ENCODE measurements around the gene PLEKHA7. TPM values are rescaled to one million over a fixed set of nuclear protein-coding genes. Genes with fewer than 3 reads are reported as not detected.

The PLEKHA7 gene
- total and polyA plus RNA-seq, 4 donors: 13.3 to 31.8 (median 21.5) TPM

DNA sequence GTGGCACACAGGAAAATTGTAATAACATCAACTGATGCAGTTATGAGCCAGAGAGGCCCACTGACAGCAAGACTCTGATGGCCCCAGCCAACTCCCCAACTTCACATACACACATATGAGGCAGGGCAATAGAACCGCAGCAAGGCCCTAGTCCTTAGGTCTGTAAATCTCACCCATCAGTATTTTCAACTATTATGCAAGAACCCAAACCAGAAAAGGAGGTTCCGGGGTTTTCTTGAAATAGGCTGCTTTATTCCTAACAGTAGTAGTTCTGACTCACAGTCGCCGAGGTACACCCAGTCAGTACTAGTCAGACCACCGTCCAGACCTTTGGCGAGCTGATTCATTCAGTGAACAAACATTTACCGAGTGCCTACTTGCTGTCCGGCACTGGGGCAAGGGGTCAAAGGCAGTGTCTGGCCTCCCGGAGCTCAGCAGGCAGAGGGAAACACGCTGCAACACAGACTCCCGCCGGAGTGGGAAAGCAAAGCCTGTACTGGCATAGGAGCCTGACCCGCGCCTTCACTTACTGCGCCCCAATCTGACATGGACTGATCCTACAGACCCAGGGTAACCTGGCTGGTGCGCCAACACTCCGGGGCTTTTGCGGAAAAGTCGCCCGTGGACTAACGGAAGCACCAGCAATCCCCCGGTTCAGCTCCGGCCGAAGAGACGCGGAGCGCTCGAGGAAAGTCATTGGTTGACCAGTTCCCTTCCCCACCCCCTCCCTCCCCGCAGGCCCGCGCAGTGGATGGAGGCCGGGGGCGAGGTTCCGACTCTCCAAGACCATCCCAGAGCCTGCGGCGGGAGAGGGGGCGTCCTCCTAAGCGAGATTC lies 1.3 kb downstream of the PLEKHA7 start:
- Histone ChIP-seq H3K27me3 (ENCODE audit: control insufficient read depth in 3 of 3, insufficient read depth in 3 of 3, low read length in 2 of 3) (peaks cover 0 to 36% (median 32%) of the 10 kb centered on the region in 3 donors), H3K36me3 (ENCODE audit: control insufficient read depth in 4 of 4, insufficient read depth in 4 of 4, low read length in 4 of 4) (no peaks in the 10 kb centered on the region), H3K27ac (ENCODE audit: low read depth in 1 of 2, low read length in 1 of 2) (peak overlapping the region in 1 of 2 donors; percentile 83), H3K4me1 (ENCODE audit: control insufficient read depth in 5 of 5, insufficient read depth in 5 of 5, low read length in 5 of 5) (peaks cover 0 to 8% (median 2%) of the 10 kb centered on the region in 5 donors), H3K9me3 (ENCODE audit: control insufficient read depth in 4 of 4, insufficient read depth in 3 of 4, low read length in 3 of 4) (no peaks in the 10 kb centered on the region), H3K9ac (ENCODE audit: insufficient read depth in 1 of 2, low read length in 2 of 2) (no peak overlapping the region), H3K4me3 (peak overlapping the region; percentile 67)
- WGBS, 2 donors: 20 to 27% methylated on average over 36 to 38 of the region's 38 CpGs
- TF ChIP-seq, protein P1, sequence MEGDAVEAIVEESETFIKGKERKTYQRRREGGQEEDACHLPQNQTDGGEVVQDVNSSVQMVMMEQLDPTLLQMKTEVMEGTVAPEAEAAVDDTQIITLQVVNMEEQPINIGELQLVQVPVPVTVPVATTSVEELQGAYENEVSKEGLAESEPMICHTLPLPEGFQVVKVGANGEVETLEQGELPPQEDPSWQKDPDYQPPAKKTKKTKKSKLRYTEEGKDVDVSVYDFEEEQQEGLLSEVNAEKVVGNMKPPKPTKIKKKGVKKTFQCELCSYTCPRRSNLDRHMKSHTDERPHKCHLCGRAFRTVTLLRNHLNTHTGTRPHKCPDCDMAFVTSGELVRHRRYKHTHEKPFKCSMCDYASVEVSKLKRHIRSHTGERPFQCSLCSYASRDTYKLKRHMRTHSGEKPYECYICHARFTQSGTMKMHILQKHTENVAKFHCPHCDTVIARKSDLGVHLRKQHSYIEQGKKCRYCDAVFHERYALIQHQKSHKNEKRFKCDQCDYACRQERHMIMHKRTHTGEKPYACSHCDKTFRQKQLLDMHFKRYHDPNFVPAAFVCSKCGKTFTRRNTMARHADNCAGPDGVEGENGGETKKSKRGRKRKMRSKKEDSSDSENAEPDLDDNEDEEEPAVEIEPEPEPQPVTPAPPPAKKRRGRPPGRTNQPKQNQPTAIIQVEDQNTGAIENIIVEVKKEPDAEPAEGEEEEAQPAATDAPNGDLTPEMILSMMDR (IDR thresholded peaks at IDR 0.05; ENCODE audit: control extremely low read depth, extremely low read depth): no peak
- ATAC-seq (ENCODE audit: insufficient read depth, low FRiP score) (peak; percentile 70), DNase-seq (peak; percentile 30 to 52 (median 34))

DNA sequence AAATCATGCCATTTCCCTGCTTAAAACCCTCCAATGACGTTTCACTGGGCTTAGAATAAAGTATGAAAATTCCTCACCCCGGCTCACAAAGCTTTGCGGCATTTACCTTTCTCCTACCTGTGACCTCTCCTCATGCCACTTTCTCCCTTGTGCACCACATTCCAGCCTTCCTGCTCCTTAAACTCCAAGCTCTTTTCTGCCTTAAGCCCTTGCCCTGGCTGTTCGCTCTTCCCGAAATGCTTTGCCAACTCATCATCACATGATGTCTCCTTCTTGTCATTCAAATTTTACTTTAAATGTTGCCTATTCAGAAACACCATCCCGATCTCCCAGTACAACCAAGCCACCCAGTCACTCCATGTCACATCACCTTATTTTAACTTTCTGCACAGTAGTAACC lies 2.0 kb downstream of the PLEKHA7 start:
- Histone ChIP-seq H3K36me3 (ENCODE audit: control insufficient read depth in 4 of 4, insufficient read depth in 4 of 4, low read length in 4 of 4) (no peaks in the 10 kb centered on the region), H3K9me3 (ENCODE audit: control insufficient read depth in 4 of 4, insufficient read depth in 3 of 4, low read length in 3 of 4) (no peaks in the 10 kb centered on the region), H3K27me3 (ENCODE audit: control insufficient read depth in 3 of 3, insufficient read depth in 3 of 3, low read length in 2 of 3) (peaks cover 0 to 36% (median 32%) of the 10 kb centered on the region in 3 donors), H3K4me1 (ENCODE audit: control insufficient read depth in 5 of 5, insufficient read depth in 5 of 5, low read length in 5 of 5) (peaks cover 0 to 8% (median 2%) of the 10 kb centered on the region in 5 donors), H3K27ac (ENCODE audit: low read depth in 1 of 2, low read length in 1 of 2) (no peak overlapping the region), H3K9ac (ENCODE audit: insufficient read depth in 1 of 2, low read length in 2 of 2) (no peak overlapping the region), H3K4me3 (no peak overlapping the region)
- ATAC-seq (ENCODE audit: insufficient read depth, low FRiP score): no peak
- TF ChIP-seq, protein P1 (IDR thresholded peaks at IDR 0.05; ENCODE audit: control extremely low read depth, extremely low read depth): no peak
- no peak for DNase-seq
- 80 to 88% methylated on average over 6 of the region's 6 CpGs for WGBS, 2 donors

DNA sequence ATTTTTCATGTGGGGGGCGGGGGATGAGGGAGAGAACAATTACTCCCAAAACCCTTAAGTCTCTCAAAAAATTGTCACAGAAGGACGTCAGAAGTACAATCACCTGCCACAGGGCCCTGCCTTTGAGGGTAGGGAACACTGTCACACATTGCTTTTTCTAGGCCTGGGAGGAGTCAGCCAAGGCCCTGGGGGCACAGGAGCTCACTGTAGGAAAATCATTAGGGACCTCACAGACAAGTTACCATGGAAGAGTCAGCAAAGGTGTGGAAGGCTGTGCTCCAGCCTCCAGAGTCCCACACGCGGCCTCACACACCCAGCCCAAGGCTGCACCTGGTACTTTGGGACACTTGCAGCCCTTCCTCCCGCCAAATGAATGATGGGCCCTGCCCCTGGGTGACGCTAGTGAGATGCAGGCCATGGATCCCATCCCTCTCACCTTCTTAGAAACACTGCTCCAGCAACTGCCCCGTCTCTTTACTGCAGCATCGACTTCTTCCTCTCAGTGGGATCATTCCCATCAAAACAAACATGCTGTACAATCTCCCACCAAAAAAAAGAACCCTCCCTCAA lies 3.3 kb downstream of the PLEKHA7 start:
- WGBS, 2 donors: 76 to 81% methylated on average over 8 of the region's 8 CpGs
- TF ChIP-seq, protein P1 (IDR thresholded peaks at IDR 0.05; ENCODE audit: control extremely low read depth, extremely low read depth): no peak
- H3K9me3 ChIP-seq (ENCODE audit: control insufficient read depth in 4 of 4, insufficient read depth in 3 of 4, low read length in 3 of 4): no peaks in the 10 kb centered on the region
- DNase-seq (no peak), ATAC-seq (ENCODE audit: insufficient read depth, low FRiP score) (no peak)
- no peaks in the 10 kb centered on the region for H3K36me3 ChIP-seq (ENCODE audit: control insufficient read depth in 4 of 4, insufficient read depth in 4 of 4, low read length in 4 of 4)
- H3K27me3 ChIP-seq (ENCODE audit: control insufficient read depth in 3 of 3, insufficient read depth in 3 of 3, low read length in 2 of 3): peaks cover 0 to 33% (median 30%) of the 10 kb centered on the region in 3 donors
- H3K9ac ChIP-seq (ENCODE audit: insufficient read depth in 1 of 2, low read length in 2 of 2): no peak overlapping the region
- H3K4me3 ChIP-seq: no peak overlapping the region
- H3K4me1 ChIP-seq (ENCODE audit: control insufficient read depth in 5 of 5, insufficient read depth in 5 of 5, low read length in 5 of 5): peaks cover 0 to 8% (median 5%) of the 10 kb centered on the region in 5 donors
- H3K27ac ChIP-seq (ENCODE audit: low read depth in 1 of 2, low read length in 1 of 2): no peak overlapping the region

Measured in lung (tissue), 12 donors.